Activated CD8-positive, alpha-beta T cell treated with anti-CD3 and anti-CD28 coated beads for 36 hours (primary cell): ENCODE measurements around the gene POU2F1. TPM values are rescaled to one million over a fixed set of nuclear protein-coding genes. Genes with fewer than 3 reads are reported as not detected.

Experiments
- ATAC-seq: fragments of 200-7000 bp; cut with Tn5 transposase; one replicate; pipeline ENCODE4 v1.10.0; 2021; ENCODE audit warnings: mild to moderate bottlenecking, moderate library complexity
- CTCF ChIA-PET: fragments of 350-600 bp; sonication (Branson Sonifier 250); formaldehyde crosslinking; loops from one replicate; lab custom pipeline; 2021; ENCODE audit warnings: antibody characterized with exemption; lab: Charles Lee
- POLR2A ChIA-PET: fragments of 350-600 bp; sonication (Branson Sonifier 250); formaldehyde crosslinking; loops from one replicate; lab custom pipeline; 2021; ENCODE audit warnings: antibody characterized with exemption; lab: Charles Lee
- DNase-seq: peaks from one replicate; pipeline ENCODE4 v3.0.0-alpha.2; 2020
- H3K27ac Mint-ChIP-seq: one replicate; pipeline ENCODE4 v1.8.0; 2021; ENCODE audit warnings: mild to moderate bottlenecking, mixed read lengths
- H3K27me3 Mint-ChIP-seq: one replicate; pipeline ENCODE4 v1.8.0; 2021; ENCODE audit warnings: mixed read lengths
- H3K36me3 Mint-ChIP-seq: one replicate; pipeline ENCODE4 v1.8.0; 2021; ENCODE audit warnings: low read depth, mixed read lengths
- H3K4me1 Mint-ChIP-seq: one replicate; pipeline ENCODE4 v1.8.0; 2021; ENCODE audit warnings: low read depth, mixed read lengths
- H3K4me3 Mint-ChIP-seq: one replicate; pipeline ENCODE4 v1.8.0; 2021; ENCODE audit warnings: mild to moderate bottlenecking, moderate library complexity, mixed read lengths
- H3K9me3 Mint-ChIP-seq: one replicate; pipeline ENCODE4 v1.8.0; 2021; ENCODE audit warnings: mixed read lengths
- intact Hi-C: fragments of 100-400 bp; cut with micrococcal nuclease; formaldehyde crosslinking; loops from one replicate; pipeline ENCODE4 v1.10.0; 2022
- total RNA-seq, 2 experiments: library from RNA; stranded (reverse); gene quantifications; one replicate each; pipeline ENCODE4 v1.2.3, GENCODE V29; 2021
- TF ChIP-seq, protein P1 (sequence below): fragments of 200-600 bp; IDR thresholded peaks from one replicate; pipeline ENCODE4 v1.8.0; 2022; ENCODE audit warnings: antibody characterized with exemption, mild to moderate bottlenecking

POU2F1 gene
- 10 to 100 TPM; 23.6 to 24.2 TPM for total RNA-seq

DNA sequence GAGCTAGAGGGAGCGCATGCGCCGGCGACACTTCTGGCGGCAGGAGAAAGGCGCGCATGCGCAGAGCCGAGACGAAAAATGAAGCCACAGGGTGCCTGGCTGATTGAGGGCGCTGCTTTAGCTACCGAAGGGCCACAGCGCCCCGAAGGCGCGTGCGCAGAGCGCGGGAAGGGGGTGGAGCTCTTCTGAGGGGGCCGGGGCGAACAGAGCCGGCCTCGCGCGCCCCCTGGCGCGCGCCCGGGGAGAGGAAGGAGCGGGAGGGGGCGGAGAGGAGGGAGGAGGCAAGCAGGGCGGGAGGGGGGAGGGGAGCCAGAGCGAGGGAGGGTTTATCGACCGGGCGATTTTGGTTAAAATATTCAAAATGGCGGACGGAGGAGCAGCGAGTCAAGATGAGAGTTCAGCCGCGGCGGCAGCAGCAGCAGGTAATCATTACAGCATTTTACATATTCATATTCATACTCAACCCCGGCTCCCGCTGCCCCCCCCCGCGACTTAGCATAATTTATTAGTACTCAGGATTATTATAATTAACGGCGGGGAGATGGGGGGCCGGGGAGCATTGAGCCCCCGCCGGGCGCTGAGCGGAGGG is at the start of gene POU2F1:
POU2F1 (plus strand) TSS at position 350 of the 589 bp plus-strand sequence; CDS start at position 362, 12 bp downstream.
- ATAC-seq (peak; percentile 81), DNase-seq (peak; percentile 99)
- peaks cover 43% of the 10 kb centered on the region for H3K4me1 Mint-ChIP-seq
- H3K27me3 Mint-ChIP-seq = no peaks in the 10 kb centered on the region
- no peaks in the 10 kb centered on the region for H3K9me3 Mint-ChIP-seq
- CTCF ChIA-PET = interaction anchor here (0.6 to 4.1 kb wide), 38 partner anchors 10 to 382 kb away, joined by 3 to 19 read pairs (median 4); partner anchors contain the start of genes CD247 and POGK
- intact Hi-C loops = loop anchor here (5.0 to 10.0 kb wide), 2 partner anchors 153 to 294 kb away; partner anchors contain the start of gene CD247
- H3K27ac Mint-ChIP-seq = peak within 1 kb of the TSS; percentile 99
- H3K36me3 Mint-ChIP-seq = no peaks in the 10 kb centered on the region
- POLR2A ChIA-PET = interaction anchor here (0.6 to 2.5 kb wide), 13 partner anchors 10 to 1467 kb away, joined by 3 to 15 read pairs (median 4); partner anchors contain the start of gene CREG1
- TF ChIP-seq, protein P1, sequence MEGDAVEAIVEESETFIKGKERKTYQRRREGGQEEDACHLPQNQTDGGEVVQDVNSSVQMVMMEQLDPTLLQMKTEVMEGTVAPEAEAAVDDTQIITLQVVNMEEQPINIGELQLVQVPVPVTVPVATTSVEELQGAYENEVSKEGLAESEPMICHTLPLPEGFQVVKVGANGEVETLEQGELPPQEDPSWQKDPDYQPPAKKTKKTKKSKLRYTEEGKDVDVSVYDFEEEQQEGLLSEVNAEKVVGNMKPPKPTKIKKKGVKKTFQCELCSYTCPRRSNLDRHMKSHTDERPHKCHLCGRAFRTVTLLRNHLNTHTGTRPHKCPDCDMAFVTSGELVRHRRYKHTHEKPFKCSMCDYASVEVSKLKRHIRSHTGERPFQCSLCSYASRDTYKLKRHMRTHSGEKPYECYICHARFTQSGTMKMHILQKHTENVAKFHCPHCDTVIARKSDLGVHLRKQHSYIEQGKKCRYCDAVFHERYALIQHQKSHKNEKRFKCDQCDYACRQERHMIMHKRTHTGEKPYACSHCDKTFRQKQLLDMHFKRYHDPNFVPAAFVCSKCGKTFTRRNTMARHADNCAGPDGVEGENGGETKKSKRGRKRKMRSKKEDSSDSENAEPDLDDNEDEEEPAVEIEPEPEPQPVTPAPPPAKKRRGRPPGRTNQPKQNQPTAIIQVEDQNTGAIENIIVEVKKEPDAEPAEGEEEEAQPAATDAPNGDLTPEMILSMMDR = peak; percentile 11
- peak within 1 kb of the TSS; percentile 92 for H3K4me3 Mint-ChIP-seq

DNA sequence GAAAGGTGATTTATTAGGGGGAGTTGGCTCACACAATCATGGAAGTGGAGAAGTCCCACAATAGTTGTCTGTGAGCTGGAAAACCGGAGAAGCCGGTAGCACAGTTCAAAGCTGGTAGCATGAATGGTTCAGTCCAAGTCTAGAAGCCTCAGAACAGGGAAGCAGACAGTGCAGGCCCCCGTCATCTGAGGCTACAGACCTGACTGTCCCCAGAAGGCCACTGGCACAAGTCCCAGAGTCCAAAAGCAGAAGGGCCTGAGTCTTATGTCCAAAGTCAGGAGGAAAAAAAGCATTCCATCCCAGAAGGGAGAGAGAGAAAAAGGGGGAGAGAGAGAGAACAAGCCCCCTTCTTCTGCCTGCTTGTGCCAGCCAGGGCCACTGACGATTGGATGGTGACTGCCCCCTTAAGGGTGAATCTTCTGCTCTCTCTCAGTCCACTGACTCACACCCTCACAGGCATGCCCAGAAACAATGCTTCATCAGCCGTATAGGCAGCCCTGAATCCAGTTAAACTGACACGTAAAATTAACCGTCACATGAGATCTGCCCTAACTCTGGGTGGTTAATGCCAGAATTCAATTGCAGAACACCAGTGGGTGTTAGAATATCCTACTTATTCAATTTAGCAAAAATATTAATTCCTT is 49.3 kb upstream of the POU2F1 start:
- POLR2A ChIA-PET = no interaction called here
- peaks cover 9% of the 10 kb centered on the region for H3K9me3 Mint-ChIP-seq
- ATAC-seq = no peak
- H3K36me3 Mint-ChIP-seq = no peaks in the 10 kb centered on the region
- no peak overlapping the region for H3K4me3 Mint-ChIP-seq
- CTCF ChIA-PET = no interaction called here
- TF ChIP-seq, protein P1 = no peak
- H3K4me1 Mint-ChIP-seq = no peaks in the 10 kb centered on the region
- no peak for DNase-seq
- H3K27ac Mint-ChIP-seq = no peak overlapping the region
- intact Hi-C loops = no loop called here
- peaks cover 13% of the 10 kb centered on the region for H3K27me3 Mint-ChIP-seq

DNA sequence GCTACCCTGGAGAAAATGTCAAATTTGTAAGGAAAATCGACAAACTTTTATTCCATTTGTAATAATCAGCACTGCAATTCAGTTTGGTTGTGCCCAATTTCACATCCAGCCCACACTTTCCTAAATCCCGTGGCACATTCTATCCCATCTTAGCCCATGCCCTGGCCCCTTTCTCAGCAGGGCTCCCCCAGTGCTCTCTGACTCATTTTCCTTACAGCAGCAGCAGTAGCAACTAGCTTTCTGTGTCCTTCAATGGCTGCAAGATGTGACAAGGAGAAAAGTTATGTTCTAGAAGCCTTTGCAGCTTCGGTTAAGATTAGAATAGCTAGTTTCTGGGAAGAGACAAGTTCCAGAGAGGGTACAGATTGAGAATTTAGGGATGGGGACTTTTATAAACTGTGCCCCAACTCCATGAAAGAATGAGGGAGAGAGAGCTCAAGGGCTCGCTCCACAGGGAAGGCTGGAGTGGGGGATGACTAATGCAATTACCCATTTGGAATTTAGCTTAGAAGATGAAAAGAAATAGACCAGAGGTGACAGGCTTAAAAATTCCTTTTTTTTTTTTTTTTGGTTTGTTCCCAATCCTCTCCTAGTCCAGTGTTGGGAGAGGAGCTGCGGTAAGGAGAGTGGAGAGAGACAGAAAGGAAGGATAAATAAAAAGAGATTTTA is 47.0 kb upstream of the POU2F1 start:
- Mint-ChIP-seq H3K27ac (no peak overlapping the region), H3K4me1 (no peaks in the 10 kb centered on the region), H3K36me3 (no peaks in the 10 kb centered on the region), H3K4me3 (no peak overlapping the region), H3K27me3 (peaks cover 9% of the 10 kb centered on the region), H3K9me3 (no peaks in the 10 kb centered on the region)
- TF ChIP-seq, protein P1 = no peak
- DNase-seq = no peak
- intact Hi-C loops = no loop called here
- CTCF ChIA-PET = interaction anchor here (0.9 kb wide), 1 partner anchor 9 kb away, joined by 3 read pairs; no protein-coding TSS in a partner anchor
- no peak for ATAC-seq
- POLR2A ChIA-PET = interaction anchor here (0.6 to 1.5 kb wide), 2 partner anchors 8 to 85 kb away, joined by 4 read pairs; no protein-coding TSS in a partner anchor

DNA sequence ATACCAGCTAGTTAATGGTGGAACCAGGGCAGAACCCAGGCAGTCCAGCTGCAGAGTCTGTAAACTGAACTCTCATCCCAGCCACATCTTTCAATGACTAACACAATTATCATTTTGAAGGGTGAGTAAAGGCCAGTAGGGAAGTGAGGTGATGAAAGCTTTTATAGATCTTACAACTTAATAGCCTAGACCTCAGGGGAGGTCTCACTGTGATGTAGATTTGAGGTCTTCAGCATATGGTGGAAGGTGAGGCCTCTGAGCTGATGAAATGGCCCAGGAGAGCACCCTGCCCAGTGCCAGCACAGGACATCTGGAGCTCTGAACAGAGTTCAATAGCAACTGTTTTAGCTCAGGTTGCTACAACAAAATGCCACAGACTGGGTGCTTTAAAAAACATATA is 44.8 kb upstream of the POU2F1 start:
- H3K36me3 Mint-ChIP-seq = no peaks in the 10 kb centered on the region
- H3K4me1 Mint-ChIP-seq = no peaks in the 10 kb centered on the region
- POLR2A ChIA-PET = interaction anchor here (0.7 kb wide), 1 partner anchor 65 kb away, joined by 3 read pairs; no protein-coding TSS in a partner anchor
- TF ChIP-seq, protein P1 = no peak
- peak; percentile 37 for ATAC-seq
- peaks cover 4% of the 10 kb centered on the region for H3K27me3 Mint-ChIP-seq
- CTCF ChIA-PET = interaction anchor here (0.7 to 1.2 kb wide), 3 partner anchors 44 to 118 kb away, joined by 3 to 5 read pairs (median 3); partner anchors contain the start of gene POU2F1
- no peak for DNase-seq
- intact Hi-C loops = no loop called here
- H3K9me3 Mint-ChIP-seq = no peaks in the 10 kb centered on the region
- H3K27ac Mint-ChIP-seq = no peak overlapping the region
- no peak overlapping the region for H3K4me3 Mint-ChIP-seq
